ENCODE measurements around the gene PLCH1.

GRCh38 chr3:155683344-155683720 lies 61.5 kb downstream of the PLCH1 start:
- TF ChIP-seq CTCF (conservative IDR thresholded peaks at IDR 0.05; ENCODE audit: low read depth, low read length) (no peak), EZH2 (IDR thresholded peaks at IDR 0.05; ENCODE audit: borderline replicate concordance, low read depth, low read length, poor library complexity, severe bottlenecking) (no peak)

Data from A673 (cell line).